DND-41 (cell line): ENCODE results near the gene ERGIC1.

ENCODE experiments used
- ATAC-seq: fragments of 200-7000 bp; cut with Tn5 transposase; 3 replicates; pipeline ENCODE4 v1.9.1; 2021; ENCODE audit warnings: low read depth; ENCODE audit not compliant: insufficient read depth
- DNase-seq: peaks from one replicate; pipeline ENCODE4 v3.0.0-alpha.2; 2020
- H2AFZ ChIP-seq: 2 replicates; pipeline ENCODE4 v1.6.0; 2012; ENCODE audit warnings: low read depth, low read length
- H3K27ac ChIP-seq: 2 replicates; pipeline ENCODE4 v1.5.1; 2012; ENCODE audit warnings: low read length, inconsistent platforms
- H3K27me3 ChIP-seq: fragments of 200-600 bp; sonication (generic); 2 replicates; pipeline ENCODE4 v1.6.0; 2012; ENCODE audit warnings: low read length, mild to moderate bottlenecking, inconsistent platforms; ENCODE audit not compliant: insufficient read depth, poor library complexity
- H3K36me3 ChIP-seq: 2 replicates; pipeline ENCODE4 v1.5.1; 2012; ENCODE audit warnings: low read length, inconsistent platforms; ENCODE audit not compliant: insufficient read depth
- H3K4me1 ChIP-seq: 2 replicates; pipeline ENCODE4 v1.5.1; 2012; ENCODE audit warnings: mild to moderate bottlenecking, low read length; ENCODE audit not compliant: insufficient read depth
- H3K4me2 ChIP-seq: 2 replicates; pipeline ENCODE4 v1.6.0; 2012; ENCODE audit warnings: mild to moderate bottlenecking, moderate library complexity, low read length, inconsistent platforms; ENCODE audit not compliant: insufficient read depth
- H3K4me3 ChIP-seq, 2 experiments: fragments of 200-600 bp in 1 of 2; shearing (Covaris generic) in 1 of 2; 2 replicates each; pipeline ENCODE4 v1.5.1; 2012 to 2016; ENCODE audit warnings: inconsistent platforms in 2 of 2, low read length in 2 of 2, mild to moderate bottlenecking in 2 of 2, low read depth in 1 of 2, moderate library complexity in 1 of 2
- H3K79me2 ChIP-seq: 2 replicates; pipeline ENCODE4 v1.6.0; 2012; ENCODE audit warnings: low read length, inconsistent platforms; ENCODE audit not compliant: insufficient read depth
- H3K9ac ChIP-seq: 2 replicates; pipeline ENCODE4 v1.6.0; 2012; ENCODE audit warnings: low read depth, mild to moderate bottlenecking, inconsistent platforms, low read length, moderate library complexity
- H3K9me3 ChIP-seq: 2 replicates; pipeline ENCODE4 v1.5.1; 2012; ENCODE audit warnings: low read length, moderate library complexity, mild to moderate bottlenecking, inconsistent platforms; ENCODE audit not compliant: insufficient read depth, severe bottlenecking
- H4K20me1 ChIP-seq: 2 replicates; pipeline ENCODE4 v1.6.0; 2012; ENCODE audit warnings: low read length; ENCODE audit not compliant: insufficient read depth
- EZH2 ChIP-seq: IDR thresholded peaks from 3 replicates; pipeline ENCODE4 v1.6.1; 2012; ENCODE audit warnings: borderline replicate concordance, low read depth, mild to moderate bottlenecking, moderate library complexity, low read length, inconsistent platforms; ENCODE audit not compliant: severe bottlenecking
- TF ChIP-seq, protein P1 (sequence below): IDR thresholded peaks from 2 replicates; pipeline ENCODE4 v1.5.1; 2012; ENCODE audit warnings: borderline replicate concordance, low read length, moderate library complexity, mild to moderate bottlenecking; ENCODE audit not compliant: poor library complexity, severe bottlenecking; ENCODE audit errors: extremely low read depth

The ERGIC1 gene

GRCh38 chr5:172854451-172854871 is 20.4 kb downstream of the ERGIC1 start:
- H3K9me3 ChIP-seq: no peaks in the 10 kb centered on the region
- H3K79me2 ChIP-seq: peaks cover 54% of the 10 kb centered on the region
- DNase-seq (no peak), ATAC-seq (no peak)
- no peak overlapping the region for H3K27ac ChIP-seq
- H3K9ac ChIP-seq: no peak overlapping the region
- no peaks in the 10 kb centered on the region for H3K27me3 ChIP-seq
- H4K20me1 ChIP-seq: peaks cover 53% of the 10 kb centered on the region
- TF ChIP-seq, protein P1, sequence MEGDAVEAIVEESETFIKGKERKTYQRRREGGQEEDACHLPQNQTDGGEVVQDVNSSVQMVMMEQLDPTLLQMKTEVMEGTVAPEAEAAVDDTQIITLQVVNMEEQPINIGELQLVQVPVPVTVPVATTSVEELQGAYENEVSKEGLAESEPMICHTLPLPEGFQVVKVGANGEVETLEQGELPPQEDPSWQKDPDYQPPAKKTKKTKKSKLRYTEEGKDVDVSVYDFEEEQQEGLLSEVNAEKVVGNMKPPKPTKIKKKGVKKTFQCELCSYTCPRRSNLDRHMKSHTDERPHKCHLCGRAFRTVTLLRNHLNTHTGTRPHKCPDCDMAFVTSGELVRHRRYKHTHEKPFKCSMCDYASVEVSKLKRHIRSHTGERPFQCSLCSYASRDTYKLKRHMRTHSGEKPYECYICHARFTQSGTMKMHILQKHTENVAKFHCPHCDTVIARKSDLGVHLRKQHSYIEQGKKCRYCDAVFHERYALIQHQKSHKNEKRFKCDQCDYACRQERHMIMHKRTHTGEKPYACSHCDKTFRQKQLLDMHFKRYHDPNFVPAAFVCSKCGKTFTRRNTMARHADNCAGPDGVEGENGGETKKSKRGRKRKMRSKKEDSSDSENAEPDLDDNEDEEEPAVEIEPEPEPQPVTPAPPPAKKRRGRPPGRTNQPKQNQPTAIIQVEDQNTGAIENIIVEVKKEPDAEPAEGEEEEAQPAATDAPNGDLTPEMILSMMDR: no peak
- TF ChIP-seq EZH2: no peak
- H3K36me3 ChIP-seq: no peaks in the 10 kb centered on the region
- no peak overlapping the region for H3K4me2 ChIP-seq
- peaks cover 4% of the 10 kb centered on the region; the same call in 1 of the 2 replicates for H3K4me1 ChIP-seq
- no peak overlapping the region for H2AFZ ChIP-seq
- H3K4me3 ChIP-seq: no peak overlapping the region

DNA sequence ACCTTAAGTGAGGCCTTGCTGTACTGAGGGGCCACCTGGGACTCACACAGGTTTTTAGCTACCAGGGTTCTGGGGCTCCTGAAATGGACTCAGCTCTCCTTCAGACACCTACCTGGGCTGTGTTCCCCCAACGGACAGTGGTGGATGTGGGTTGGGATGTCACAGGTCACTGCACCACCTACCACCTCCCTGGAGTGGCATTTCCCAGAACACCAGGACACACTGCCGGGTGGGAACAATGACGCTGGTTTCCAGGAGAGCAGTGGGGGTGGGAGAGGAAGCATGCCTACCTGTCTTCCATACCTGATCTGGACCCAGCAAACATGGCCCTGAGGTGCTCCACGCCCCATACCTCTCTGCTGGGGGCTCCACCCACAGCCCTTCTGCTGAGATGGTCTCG is 20.9 kb downstream of the ERGIC1 start:
- Histone ChIP-seq H3K4me1 (peaks cover 4% of the 10 kb centered on the region; the same call in 1 of the 2 replicates), H3K79me2 (peaks cover 49% of the 10 kb centered on the region), H3K4me2 (no peak overlapping the region), H3K36me3 (no peaks in the 10 kb centered on the region), H4K20me1 (peaks cover 49% of the 10 kb centered on the region), H3K27me3 (no peaks in the 10 kb centered on the region), H2AFZ (no peak overlapping the region), H3K9ac (no peak overlapping the region), H3K9me3 (no peaks in the 10 kb centered on the region), H3K4me3 (no peak overlapping the region), H3K27ac (no peak overlapping the region)
- ATAC-seq: no peak
- DNase-seq: no peak
- TF ChIP-seq EZH2: no peak
- TF ChIP-seq, protein P1: no peak

- no peak for DNase-seq
- H3K27me3 ChIP-seq: no peaks in the 10 kb centered on the region
- TF ChIP-seq, protein P1: no peak
- TF ChIP-seq EZH2: no peak
- no peak overlapping the region for H2AFZ ChIP-seq
- peaks cover 52% of the 10 kb centered on the region for H4K20me1 ChIP-seq
- peaks cover 43% of the 10 kb centered on the region for H3K79me2 ChIP-seq
- H3K9me3 ChIP-seq: no peaks in the 10 kb centered on the region
- H3K9ac ChIP-seq: no peak overlapping the region
- no peak overlapping the region for H3K4me2 ChIP-seq
- peaks cover 4% of the 10 kb centered on the region; the same call in 1 of the 2 replicates for H3K4me1 ChIP-seq
- no peak for ATAC-seq
- no peak overlapping the region for H3K4me3 ChIP-seq
- H3K27ac ChIP-seq: no peak overlapping the region
- no peaks in the 10 kb centered on the region for H3K36me3 ChIP-seq
Measured at GRCh38 chr5:172855597-172856292, 21.7 kb downstream of the ERGIC1 start.
